GM19025 (cell line): Measurements from ENCODE around the gene FAM32A.

Source experiments
- ATAC-seq: cut with Tn5 transposase; IDR thresholded peaks from one replicate; pipeline ENCODE4 v1.9.1; 2021; ENCODE audit warnings: mild to moderate bottlenecking, low read depth, moderate library complexity; ENCODE audit not compliant: unreplicated experiment

Gene FAM32A

DNA sequence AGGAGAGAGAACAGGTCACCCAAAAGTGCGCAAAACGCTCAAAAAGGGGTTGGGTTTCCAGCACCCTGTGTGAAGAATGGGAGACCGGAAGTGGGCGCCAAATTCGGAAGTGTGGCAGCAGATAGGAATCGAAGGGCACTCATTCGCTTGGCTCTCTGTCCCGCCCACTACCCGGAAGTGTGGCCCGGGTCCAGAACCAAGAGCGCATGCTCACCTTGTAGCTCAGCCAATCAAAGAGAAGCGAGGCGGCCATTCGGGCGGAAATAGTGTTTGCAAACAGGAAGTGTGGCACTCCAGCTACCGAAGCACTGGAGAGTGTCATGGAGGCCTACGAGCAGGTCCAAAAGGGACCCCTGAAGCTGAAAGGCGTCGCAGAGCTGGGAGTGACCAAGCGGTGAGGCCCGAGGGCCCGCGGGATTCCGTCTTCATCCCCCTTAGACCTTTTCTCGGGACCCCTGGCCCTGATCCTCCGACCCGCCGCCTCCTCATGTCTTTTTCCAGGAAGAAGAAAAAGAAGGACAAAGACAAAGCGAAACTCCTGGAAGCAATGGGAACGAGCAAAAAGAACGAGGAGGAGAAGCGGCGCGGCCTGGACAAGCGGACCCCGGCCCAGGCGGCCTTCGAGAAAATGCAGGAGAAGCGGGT is at the start of gene FAM32A:
Gene FAM32A (plus strand): TSS at position 288 of the 645 bp plus-strand sequence. CDS start 33 bp downstream, at position 321.
- ATAC-seq: peak; percentile 86

DNA sequence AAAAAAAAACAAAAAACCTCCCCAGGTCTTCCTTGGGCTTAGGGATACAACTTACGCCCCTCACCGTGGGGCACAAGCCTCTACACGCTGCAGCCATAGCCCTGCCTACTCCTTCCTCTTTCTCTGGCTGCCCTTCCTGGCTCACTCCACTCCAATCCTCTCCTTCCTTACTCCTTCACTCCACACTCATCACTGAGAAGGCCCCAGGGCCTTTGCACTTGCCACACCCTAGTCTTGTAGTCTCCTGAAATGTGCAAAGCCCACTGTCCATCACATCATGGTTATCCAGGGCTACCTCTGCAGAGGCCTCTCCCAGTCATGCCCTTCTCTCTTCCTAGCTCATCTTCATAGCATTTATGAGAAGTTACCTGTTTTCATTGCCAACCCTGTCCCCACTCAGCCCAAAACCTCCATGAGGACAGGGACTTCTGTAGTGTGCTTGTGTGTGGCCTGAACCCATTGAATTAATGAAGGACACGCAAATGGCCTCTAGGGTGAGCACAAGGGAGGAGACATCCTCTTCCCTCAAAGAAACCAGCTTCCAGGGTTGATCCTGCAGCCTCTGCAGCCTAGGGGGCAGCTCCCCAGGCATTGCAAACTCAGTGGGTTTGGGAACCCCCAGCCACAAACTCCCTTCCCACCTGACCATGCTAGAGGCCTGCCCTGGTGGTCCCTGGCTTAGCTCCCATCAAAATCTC is 49.6 kb upstream of the FAM32A start:
- no peak for ATAC-seq

DNA sequence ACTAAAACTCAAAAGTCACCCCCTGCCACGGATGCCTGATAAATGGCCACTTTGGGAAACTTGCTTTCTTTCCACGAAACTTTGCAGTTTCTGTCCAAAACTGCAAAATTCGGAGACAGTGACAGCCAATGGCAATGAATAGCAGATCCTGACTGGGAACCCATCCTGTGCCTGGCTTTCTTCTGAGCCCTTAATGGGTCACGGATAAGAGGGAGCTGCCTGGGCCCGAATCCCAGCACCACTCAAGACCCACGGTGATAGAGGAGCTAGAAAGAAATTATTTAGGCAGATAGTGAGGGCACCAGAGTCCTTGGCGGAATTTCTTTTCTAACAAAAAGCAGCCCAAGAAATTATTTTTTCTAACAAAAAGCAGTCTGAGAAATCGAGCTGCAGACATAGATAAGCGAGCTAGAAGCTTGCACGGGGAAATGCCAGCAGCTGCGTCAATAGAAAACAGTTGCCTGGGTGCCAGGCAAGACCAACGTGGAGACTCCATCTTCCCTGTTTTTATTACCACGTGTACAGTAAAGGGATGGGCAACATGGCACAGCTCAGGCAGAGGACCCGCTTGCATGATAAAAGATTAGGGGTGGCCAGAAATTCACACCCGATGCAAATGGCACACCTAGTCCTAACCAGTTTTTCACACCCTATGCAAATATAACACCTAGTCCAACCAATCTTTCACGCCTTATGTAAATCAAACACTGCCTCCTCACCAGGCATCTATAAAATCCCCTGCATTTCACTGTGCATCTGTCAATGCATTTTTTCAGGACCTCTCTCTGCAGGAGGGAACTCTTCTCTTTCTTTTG is 48.8 kb upstream of the FAM32A start:
- ATAC-seq: no peak

DNA sequence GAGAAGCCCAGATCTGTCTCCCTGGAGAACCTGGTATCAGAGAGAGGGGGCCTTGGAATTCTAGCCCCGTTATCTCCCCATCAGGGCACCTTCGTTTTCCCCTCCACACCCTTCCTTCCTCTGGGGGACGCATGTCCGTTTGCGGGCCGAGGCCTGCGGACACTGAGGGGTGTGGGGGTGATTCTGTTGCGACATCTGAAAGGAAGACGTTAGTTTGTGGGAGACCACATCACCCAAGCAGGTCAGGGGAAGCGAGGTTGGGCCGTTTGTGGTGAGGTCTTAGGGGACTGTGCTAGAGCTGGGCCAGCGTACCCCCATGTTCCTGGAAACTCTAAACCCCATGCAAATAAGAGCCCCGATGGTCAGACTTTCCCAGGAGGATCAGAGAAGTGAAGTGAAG is 45.5 kb upstream of the FAM32A start:
- no peak for ATAC-seq

DNA sequence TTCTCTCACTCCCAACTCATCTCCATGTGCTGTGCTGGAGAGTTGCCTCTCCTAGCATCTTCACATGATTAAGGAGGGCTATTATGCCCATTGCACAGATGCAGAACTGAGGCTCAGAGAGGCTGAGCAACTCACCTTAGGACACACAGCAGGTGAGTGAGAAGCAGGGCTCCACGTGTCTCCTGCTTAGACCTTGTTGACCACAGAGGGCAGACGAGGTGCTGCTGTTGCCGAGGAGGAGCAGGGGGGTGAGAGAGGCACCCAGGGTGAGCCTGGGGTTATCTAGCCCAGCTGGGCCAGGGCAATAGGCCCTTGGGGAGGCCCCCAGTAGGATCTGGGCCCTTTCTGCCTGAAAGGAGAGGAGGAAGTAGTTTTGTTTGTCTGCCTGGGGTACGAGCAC is 44.2 kb upstream of the FAM32A start:
- ATAC-seq: no peak

DNA sequence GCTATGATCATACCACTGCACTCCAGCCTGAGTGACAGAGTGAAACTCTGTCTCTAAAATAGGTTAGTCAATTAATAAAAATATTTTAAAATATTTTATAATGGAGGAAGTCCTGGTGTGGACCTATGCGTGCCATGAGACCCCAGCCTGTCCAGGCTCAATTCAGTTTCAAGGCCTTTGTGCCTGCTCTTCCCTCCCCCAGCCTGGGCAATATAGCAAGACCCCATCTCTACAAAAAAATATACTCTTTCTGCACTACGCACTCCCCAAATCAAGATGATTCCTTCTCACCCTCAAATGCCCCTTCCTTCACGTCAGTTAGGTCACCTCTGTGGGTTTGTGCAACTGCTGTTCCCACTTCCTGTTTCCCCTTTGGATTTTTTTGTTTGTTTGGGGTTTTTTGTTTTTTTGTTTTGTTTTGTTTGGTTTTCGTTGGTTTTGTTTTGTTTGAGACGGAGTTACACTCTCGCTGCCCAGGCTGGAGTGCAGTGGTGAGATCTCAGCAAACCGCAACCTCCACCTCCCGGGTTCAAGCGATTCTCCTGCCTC is 43.1 kb upstream of the FAM32A start:
- no peak for ATAC-seq

DNA sequence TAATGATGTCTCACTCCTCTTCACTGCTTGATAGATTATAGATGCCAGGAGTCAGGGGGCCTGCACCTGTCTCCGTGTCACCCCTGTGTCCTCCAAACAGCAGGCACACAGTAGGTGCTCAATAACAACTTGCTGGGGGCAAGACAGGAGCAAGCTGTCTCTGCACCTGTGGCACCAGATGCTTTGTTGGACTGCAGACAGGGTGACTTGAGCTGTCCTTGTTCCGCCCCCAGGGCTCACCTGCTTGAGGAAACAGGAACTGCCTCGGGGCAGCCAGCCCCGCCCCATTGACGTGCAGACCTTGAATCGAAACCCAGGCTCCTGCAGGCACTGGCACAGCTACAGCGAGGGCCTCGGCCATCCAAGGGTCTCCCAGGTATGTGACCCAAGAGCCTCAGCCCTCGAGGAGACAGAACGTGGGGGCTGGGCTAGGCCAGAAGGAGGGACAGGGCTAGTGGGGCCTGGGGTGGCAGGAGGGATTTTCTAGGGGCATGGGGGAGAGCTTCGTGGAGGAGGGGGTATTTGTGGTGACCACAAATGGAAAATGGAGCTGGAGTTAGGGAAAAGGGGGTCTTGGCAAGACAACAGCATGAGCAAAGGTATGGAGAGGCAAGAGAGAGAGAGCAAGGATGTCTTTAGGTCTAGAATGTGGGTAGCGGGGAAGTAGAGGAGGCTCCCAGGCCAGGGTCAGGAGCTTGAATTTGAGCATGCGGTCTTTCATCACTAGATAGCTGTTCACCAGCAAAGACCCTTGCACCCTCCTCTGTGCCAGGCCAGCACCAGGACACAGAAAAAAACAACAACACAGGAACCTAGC is 41.6 kb upstream of the FAM32A start, which contains the start of gene HSH2D:
Gene HSH2D (plus strand): TSS at position 287 of the 817 bp plus-strand sequence. CDS start 5,066 bp downstream, outside the sequence.
- peak; percentile 62 for ATAC-seq

DNA sequence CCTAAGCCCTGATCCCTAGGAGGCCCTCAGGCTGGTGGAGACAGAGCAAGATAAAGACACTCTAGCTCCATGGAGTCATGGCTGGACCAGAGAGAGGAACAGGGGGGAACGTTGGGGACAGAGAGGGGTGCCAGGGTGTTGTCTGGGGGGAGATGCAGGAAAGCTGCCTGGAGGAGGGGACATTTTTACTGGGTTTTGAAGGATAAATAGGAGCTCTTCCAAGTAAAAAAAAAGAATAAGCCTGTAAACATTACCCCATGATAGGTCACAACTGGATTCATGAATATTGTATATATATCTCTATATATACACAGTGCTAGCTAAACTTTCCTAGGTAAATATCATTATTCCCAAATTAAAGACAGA is 41.0 kb upstream of the FAM32A start:
- ATAC-seq: no peak

DNA sequence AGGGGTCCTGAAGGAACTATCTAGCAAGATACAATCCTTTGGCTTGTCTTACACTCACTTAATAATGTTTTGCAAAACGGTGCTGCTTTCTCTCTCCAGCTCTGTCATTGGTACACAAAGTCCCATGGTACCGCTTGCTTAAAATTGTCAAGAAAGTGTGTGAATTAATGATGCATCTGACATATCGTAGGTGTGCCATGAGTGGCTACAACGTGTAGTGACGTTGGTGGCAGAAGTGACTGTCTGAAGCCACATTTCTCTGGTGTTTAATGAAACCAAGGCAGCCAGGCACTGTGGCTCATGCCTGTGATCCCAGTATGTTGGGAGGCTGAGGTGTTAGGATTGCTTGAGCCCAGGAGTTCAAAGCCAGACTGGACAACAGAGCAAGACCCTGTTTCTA is 39.1 kb upstream of the FAM32A start:
- ATAC-seq: no peak

DNA sequence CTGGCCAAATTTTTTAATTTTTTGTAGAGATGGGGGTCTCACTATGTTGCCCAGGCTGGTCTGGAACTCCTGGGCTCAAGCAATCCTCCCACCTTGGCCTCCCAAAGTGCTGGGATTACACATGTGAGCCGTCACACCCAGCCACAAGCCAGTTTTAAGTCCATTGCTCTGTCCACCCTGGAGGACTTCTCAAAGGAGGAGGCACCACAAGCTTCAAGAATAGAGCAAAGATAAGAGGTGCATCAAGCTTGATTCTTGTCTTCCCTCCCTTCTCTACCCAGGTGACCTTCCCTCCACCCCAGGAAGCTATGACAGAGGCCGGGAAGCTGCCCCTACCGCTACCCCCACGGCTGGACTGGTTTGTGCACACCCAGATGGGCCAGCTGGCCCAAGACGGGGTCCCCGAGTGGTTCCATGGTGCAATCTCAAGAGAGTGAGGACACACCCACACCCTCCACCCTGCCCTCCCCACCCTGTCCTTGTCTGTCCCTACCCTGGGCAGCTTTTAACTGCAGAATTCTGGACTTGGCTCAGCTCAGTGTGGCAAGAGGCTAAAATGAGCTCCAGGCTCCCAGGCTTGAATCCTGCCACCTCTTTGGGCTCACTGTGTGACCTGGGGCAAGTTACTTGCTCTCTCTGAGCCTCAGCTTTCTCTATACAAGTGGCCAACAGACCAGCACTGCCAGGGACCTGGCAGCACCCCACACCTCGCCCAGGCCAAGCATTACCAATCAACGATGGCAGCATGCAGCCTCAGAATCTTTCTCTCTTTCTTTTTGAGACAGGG is 36.6 kb upstream of the FAM32A start:
- no peak for ATAC-seq

DNA sequence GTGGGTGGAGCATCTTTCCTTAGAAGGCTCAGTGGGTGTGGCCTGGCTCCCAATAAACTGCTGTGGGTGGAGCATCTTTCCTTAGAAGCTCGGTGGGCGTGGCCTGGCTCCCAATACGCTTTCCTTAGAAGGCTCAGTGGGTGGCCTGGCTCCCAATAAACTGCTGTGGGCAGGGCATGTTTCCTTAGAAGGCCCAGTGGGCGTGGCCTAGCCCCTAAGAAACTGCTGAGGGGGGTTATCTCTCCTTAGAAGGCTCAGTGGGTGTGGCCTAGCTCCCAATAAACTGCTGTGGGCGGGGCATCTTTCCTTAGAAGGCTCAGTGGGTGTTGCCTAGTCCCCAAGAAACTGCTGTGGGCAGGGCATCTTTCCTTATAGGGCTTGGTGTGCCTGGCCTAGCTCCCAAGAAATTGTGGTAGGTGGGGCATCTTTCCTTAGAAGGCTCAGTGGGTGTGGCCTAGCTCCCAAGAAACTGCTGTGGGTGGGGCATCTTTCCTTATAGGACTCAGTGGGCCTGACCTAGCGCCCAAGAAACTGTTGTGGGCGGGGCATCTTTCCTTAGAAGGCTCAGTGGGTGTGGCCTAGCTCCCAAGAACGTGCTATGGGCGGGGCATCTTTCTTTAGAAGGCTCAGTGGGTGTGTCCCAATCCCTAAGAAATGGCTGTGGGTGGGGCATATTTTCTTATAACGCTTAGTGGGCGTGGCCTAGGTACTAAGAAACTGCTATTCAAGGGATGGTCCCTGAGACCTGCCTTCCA is 31.5 kb upstream of the FAM32A start:
- no peak for ATAC-seq

DNA sequence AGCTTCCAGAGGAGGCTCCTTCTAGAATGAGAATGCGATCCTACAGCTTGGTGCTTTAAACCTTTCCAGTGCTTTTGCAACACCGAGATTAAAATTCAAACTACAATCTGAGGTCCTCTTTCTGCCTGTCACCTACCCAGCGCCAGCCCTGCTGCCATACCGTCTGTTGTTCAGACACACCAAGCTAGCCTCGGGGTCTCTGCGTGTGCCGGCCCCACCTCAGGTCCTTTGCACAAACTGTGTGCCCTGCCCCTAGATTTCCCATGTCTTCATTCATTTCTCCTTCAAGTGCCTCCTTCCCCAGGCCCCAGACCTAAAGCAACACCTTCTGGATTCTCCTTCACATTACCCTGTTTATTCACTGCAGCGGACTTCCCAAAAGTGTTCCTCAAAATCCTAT is 30.7 kb upstream of the FAM32A start:
- no peak for ATAC-seq

DNA sequence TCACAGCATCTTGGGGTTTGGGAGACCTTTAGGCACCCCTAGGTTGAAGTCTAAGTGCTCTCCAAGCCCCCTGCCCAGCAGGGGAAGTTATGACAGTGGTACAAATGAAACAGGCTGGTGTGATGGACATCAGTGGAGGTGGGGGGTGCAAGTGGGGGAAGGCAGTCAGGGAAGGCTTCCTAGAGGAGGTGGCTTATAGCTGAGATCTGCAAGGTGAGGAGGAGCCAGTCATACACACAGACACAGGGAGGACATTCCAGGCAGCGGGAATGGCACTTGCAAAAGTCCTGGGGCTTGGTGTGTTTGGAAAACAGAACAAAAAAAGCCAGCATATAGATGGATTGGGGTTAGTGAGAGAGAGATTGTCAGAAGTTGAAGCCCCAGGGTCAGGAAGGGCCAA is 30.1 kb upstream of the FAM32A start:
- no peak for ATAC-seq

DNA sequence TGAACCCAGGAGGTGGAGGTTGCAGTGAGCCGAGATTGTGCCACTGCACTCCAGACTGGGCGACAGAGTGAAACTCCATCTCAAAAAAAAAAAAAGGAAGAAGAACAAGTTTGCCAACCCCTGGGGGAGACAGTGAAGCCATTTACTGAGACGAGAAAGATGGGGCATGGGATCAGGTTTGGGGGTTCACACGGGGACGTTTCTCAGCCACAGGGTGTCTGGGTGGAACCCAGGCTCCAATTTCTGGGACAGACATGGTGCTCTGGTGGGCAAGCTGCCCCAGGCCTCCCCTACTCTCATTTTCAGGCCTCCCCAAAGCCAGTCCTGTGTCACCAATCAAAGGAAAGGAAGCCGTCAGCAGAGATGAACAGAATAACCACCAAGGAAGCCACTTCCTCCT is 28.3 kb upstream of the FAM32A start:
- no peak for ATAC-seq

DNA sequence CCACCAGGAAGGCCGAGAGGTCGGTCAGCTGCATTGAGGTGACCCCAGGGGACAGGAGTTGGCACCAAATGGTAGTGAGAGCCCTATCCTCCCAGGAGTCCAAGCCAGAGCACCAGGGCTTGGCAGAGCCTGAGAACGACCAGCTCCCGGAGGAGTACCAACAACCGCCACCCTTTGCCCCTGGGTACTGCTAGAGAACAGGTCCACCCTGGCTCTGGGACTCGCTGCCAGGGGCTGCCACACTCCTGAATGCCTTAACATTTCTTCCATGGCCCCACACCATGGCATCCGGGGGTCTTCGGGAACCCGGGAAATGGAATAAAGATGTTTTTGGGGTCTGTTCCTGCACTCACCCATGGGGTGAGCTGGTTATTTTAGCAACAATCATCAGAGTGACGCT is 27.6 kb upstream of the FAM32A start:
- no peak for ATAC-seq

DNA sequence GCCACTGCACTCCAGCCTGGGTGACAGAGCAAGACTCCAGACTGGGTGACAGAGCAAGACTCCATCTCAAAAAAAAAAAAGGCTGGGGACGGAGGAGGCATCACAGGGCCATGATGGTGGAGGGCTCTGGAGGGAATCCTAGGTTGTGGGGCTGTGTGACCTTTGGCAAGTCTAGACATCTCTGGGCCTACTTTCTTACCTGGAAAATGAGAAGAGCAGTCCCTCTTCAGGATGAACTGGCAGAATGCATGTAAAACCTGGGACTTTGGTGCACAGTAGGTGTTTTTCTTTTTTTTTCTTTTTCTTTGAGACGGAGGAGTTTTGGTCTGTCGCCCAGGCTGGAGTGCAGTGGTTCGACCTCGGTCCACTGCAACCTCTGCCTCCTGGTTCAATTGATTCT is 25.6 kb upstream of the FAM32A start:
- no peak for ATAC-seq

DNA sequence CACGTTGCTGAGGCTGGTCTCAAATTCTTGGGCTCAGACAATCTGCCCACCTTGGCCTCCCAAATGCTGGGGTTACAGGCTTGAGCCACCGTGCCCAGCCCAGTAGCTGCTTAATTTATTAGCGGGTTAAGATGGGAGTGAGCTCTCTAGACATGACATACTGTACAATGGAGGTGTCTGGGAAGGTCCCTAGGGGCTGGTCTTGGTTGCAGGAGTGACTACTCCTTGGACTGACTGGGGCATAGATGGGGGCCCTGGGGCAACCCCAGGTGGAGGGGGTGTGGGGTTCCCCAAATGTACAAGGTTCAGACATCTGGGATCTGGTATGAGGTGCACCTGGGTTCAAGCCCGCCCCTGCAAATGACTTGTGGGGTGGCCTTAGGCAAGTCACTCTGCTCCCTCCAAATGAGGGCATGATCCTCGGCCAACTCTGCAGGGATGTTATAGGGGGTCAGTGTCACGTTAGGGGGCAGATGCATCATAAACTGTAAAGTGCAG is 24.7 kb upstream of the FAM32A start:
- ATAC-seq: no peak

DNA sequence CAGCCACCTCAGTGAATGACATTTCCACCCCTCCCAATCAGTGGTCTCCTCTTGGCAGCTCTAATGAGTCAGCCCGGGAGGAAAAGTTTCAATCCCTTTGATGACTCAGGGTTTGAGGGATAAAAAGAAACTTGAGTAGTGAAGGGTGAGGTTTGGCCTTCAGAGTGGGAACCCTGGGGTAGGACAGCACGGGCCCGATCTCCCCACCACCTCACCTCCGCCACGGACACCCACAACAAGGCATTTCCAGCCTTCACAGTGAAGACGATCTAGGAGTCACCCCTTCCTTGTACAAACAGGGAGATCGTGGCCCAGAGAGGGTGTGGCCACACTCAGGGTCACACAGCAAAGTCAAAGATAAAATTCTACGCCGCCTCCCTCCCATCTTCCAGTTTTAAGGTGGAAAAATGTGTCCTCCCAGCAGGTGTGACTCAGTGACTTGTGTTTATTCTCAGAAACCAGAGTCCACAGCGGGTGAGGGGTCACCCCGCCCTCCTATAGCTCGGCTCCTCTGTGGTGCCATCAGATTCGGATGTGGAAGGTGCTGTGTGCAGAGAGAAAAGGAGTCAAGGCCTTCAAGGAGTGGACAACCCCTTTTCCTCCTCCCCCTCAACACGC is 24.2 kb upstream of the FAM32A start:
- no peak for ATAC-seq
